B cell (primary cell): ENCODE measurements around the gene GEMIN4. TPM values are rescaled to one million over a fixed set of nuclear protein-coding genes. Genes with fewer than 3 reads are reported as not detected.

ENCODE experiments used
- ATAC-seq: fragments of 200-7000 bp; cut with Tn5 transposase; one replicate; pipeline ENCODE4 v1.10.0; 2021; ENCODE audit warnings: low read depth, mild to moderate bottlenecking, moderate number of reproducible peaks, moderate library complexity
- CTCF ChIA-PET: fragments of 350-600 bp; sonication (Branson Sonifier 250); formaldehyde crosslinking; loops from one replicate; lab custom pipeline; 2021; ENCODE audit warnings: antibody characterized with exemption, inconsistent platforms; lab: Charles Lee
- POLR2A ChIA-PET: fragments of 350-600 bp; sonication (Branson Sonifier 250); formaldehyde crosslinking; loops from one replicate; lab custom pipeline; 2021; ENCODE audit warnings: antibody characterized with exemption; lab: Charles Lee
- DNase-seq: peaks from one replicate; pipeline ENCODE4 v3.0.0; 2013
- H2AFZ ChIP-seq: 2 replicates; pipeline ENCODE4 v1.6.1; 2012; ENCODE audit warnings: mild to moderate bottlenecking, low read depth, low read length; ENCODE audit not compliant: insufficient read depth, poor library complexity, severe bottlenecking
- H3K27ac ChIP-seq, 2 donors: 1 replicate in 1 of 2; 2 replicates in 1 of 2; pipeline ENCODE4 v1.5.1; 2012 to 2013; ENCODE audit warnings: low read length in 2 of 2, mild to moderate bottlenecking in 2 of 2, moderate library complexity in 1 of 2
- H3K27me3 ChIP-seq, 4 experiments: fragments of 200-600 bp in 1 of 4; sonication (generic) in 1 of 4; replicated peaks in 1 of 4; 1 replicate in 2 of 4; 2 replicates in 2 of 4; pipeline versions ENCODE4 v1.6.1 to v1.7.0; 2013 to 2016; ENCODE audit warnings: low read length in 3 of 4, mild to moderate bottlenecking in 2 of 4, mixed read lengths in 1 of 4, moderate library complexity in 1 of 4; ENCODE audit not compliant: insufficient read depth in 4 of 4, control insufficient read depth in 3 of 4; ENCODE audit errors: control extremely low read depth in 1 of 4
- H3K36me3 ChIP-seq, 2 experiments: replicated peaks in 1 of 2; 1 replicate in 1 of 2; 2 replicates in 1 of 2; pipeline versions ENCODE4 v1.6.1 to v1.7.1; 2013; ENCODE audit warnings: low read length in 1 of 2; ENCODE audit not compliant: insufficient read depth in 2 of 2, control insufficient read depth in 1 of 2; ENCODE audit errors: control extremely low read depth in 1 of 2, extremely low read depth in 1 of 2
- H3K4me1 ChIP-seq, 2 donors: fragments of 200-600 bp in 1 of 2; sonication (generic) in 1 of 2; 1 replicate in 1 of 2; 2 replicates in 1 of 2; pipeline versions ENCODE4 v1.5.1 to v1.6.1; 2013 to 2017; ENCODE audit warnings: low read length in 2 of 2; ENCODE audit not compliant: control insufficient read depth in 2 of 2, insufficient read depth in 2 of 2
- H3K4me2 ChIP-seq: replicated peaks from 2 replicates; pipeline ENCODE3; 2012; ENCODE audit warnings: mild to moderate bottlenecking, low read depth, low read length; ENCODE audit not compliant: poor library complexity, severe bottlenecking
- H3K4me3 ChIP-seq, 5 experiments: fragments of 200-600 bp in 1 of 5; sonication (generic) in 1 of 5; 1 replicate in 3 of 5; 2 replicates in 2 of 5; pipeline versions ENCODE4 v1.5.1 to v1.7.0; 2011 to 2016; ENCODE audit warnings: low read length in 4 of 5, mild to moderate bottlenecking in 4 of 5, low read depth in 2 of 5, control low read depth in 1 of 5, moderate library complexity in 1 of 5; ENCODE audit not compliant: insufficient read depth in 1 of 5; ENCODE audit errors: control extremely low read depth in 1 of 5, extremely low read depth in 1 of 5
- H3K79me2 ChIP-seq: fragments of 200-600 bp; sonication (generic); one replicate; pipeline ENCODE4 v1.6.0; 2016; ENCODE audit warnings: low read length; ENCODE audit not compliant: control insufficient read depth, insufficient read depth
- H3K9ac ChIP-seq: fragments of 200-600 bp; sonication (generic); 2 replicates; pipeline ENCODE4 v1.6.1; 2017; ENCODE audit warnings: mild to moderate bottlenecking, low read length, moderate library complexity
- H3K9me3 ChIP-seq, 3 donors: one replicate each; pipeline versions ENCODE4 v1.6.1 to v1.7.1; 2013; ENCODE audit warnings: low read length in 2 of 3; ENCODE audit not compliant: control insufficient read depth in 2 of 3, insufficient read depth in 1 of 3; ENCODE audit errors: control extremely low read depth in 1 of 3
- H4K20me1 ChIP-seq: 2 replicates; pipeline ENCODE4 v1.6.0; 2012; ENCODE audit warnings: mild to moderate bottlenecking, low read length; ENCODE audit not compliant: insufficient read depth, control insufficient read depth, poor library complexity, severe bottlenecking
- H3K27ac Mint-ChIP-seq: one replicate; pipeline ENCODE4 v1.8.0; 2021; ENCODE audit warnings: mixed read lengths
- H3K27me3 Mint-ChIP-seq: one replicate; pipeline ENCODE4 v1.8.0; 2021; ENCODE audit warnings: mixed read lengths
- H3K4me1 Mint-ChIP-seq: one replicate; pipeline ENCODE4 v1.8.0; 2021; ENCODE audit warnings: mixed read lengths
- H3K4me3 Mint-ChIP-seq: one replicate; pipeline ENCODE4 v1.8.0; 2021; ENCODE audit warnings: mixed read lengths
- H3K9me3 Mint-ChIP-seq: one replicate; pipeline ENCODE4 v1.8.0; 2022; ENCODE audit warnings: mixed read lengths; ENCODE audit not compliant: insufficient read depth
- EZH2 ChIP-seq: IDR thresholded peaks from 2 replicates; pipeline ENCODE4 v1.6.1; 2012; ENCODE audit warnings: borderline replicate concordance, low read depth, mild to moderate bottlenecking, moderate library complexity, low read length; ENCODE audit not compliant: insufficient read depth, poor library complexity, severe bottlenecking
- WGBS: methylation state at CpG from one replicate; pipeline ENCODE4 v1.1.5; 2013; ENCODE audit warnings: missing lambda C conversion rate; ENCODE audit not compliant: insufficient coverage; 5-methylcytosine and 5-hydroxymethylcytosine counted together
- intact Hi-C: fragments of 100-400 bp; cut with micrococcal nuclease; formaldehyde crosslinking; loops from one replicate; pipeline ENCODE4 v1.10.0; 2022
- polyA plus RNA-seq: library from polyadenylated mRNA; depleted of rRNA; stranded (reverse); fragments of >200 nt; gene quantifications from 2 replicates; pipeline ENCODE4 v1.2.3, GENCODE V29; 2012
- total RNA-seq, 2 donors: library from RNA; stranded (reverse); fragments of 120-200 nt in 1 of 2; gene quantifications; 1 replicate in 1 of 2; 2 replicates in 1 of 2; pipeline versions ENCODE4 v1.2.3 to v1.2.4, GENCODE V29; 2013 to 2022
- TF ChIP-seq, protein P1 (sequence below): fragments of 200-600 bp; IDR thresholded peaks from one replicate; pipeline ENCODE4 v1.8.0; 2022; ENCODE audit warnings: antibody characterized with exemption, mild to moderate bottlenecking

The GEMIN4 gene
- total and polyA plus RNA-seq, 2 donors (not counting 1 experiment from before 2014, with no cell fraction given), result 25.6 to 26.1 TPM

DNA sequence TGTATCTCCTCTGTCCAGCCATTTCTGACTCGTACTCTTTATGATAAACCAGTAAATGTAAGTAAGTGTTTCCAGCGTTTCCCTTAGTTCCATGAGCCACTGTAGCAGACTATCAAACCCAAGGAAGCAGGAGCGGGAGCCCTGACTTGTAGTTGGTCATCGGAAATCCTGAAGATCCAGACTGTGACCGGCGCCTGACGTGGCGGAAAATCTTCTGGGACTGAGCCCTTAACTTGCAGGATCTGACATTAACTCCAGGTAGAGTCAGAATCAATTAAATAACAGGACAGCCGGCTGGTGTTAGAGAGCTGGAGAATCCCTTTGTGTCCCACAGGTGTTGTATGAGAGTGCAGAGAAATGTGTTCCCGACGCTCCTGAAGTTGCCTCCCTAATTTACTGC lies 26.0 kb upstream of the GEMIN4 start:
- ATAC-seq (no peak), DNase-seq (no peak)
- Mint-ChIP-seq H3K27me3 (no peaks in the 10 kb centered on the region), H3K4me1 (peaks cover 18% of the 10 kb centered on the region), H3K27ac (no peak overlapping the region), H3K9me3 (no peaks in the 10 kb centered on the region), H3K4me3 (no peak overlapping the region)
- Histone ChIP-seq H3K9ac (no peak overlapping the region), H4K20me1 (peaks cover 9% of the 10 kb centered on the region), H3K27me3 (no peaks in the 10 kb centered on the region), H3K4me3 (no peak overlapping the region), H3K4me2 (no peak overlapping the region), H3K79me2 (peaks cover 64% of the 10 kb centered on the region), H3K27ac (no peak overlapping the region), H3K9me3 (no peaks in the 10 kb centered on the region), H3K36me3 (peaks cover 1 to 46% of the 10 kb centered on the region in 2 experiments), H2AFZ (no peak overlapping the region), H3K4me1 (peaks cover 12 to 16% of the 10 kb centered on the region in 2 donors)
- POLR2A ChIA-PET, result no interaction called here
- CTCF ChIA-PET, result no interaction called here
- TF ChIP-seq, protein P1, sequence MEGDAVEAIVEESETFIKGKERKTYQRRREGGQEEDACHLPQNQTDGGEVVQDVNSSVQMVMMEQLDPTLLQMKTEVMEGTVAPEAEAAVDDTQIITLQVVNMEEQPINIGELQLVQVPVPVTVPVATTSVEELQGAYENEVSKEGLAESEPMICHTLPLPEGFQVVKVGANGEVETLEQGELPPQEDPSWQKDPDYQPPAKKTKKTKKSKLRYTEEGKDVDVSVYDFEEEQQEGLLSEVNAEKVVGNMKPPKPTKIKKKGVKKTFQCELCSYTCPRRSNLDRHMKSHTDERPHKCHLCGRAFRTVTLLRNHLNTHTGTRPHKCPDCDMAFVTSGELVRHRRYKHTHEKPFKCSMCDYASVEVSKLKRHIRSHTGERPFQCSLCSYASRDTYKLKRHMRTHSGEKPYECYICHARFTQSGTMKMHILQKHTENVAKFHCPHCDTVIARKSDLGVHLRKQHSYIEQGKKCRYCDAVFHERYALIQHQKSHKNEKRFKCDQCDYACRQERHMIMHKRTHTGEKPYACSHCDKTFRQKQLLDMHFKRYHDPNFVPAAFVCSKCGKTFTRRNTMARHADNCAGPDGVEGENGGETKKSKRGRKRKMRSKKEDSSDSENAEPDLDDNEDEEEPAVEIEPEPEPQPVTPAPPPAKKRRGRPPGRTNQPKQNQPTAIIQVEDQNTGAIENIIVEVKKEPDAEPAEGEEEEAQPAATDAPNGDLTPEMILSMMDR, result no peak
- no peak for TF ChIP-seq EZH2
- WGBS, result 96% methylated on average over 4 of the region's 11 CpGs
- intact Hi-C loops, result no loop called here

DNA sequence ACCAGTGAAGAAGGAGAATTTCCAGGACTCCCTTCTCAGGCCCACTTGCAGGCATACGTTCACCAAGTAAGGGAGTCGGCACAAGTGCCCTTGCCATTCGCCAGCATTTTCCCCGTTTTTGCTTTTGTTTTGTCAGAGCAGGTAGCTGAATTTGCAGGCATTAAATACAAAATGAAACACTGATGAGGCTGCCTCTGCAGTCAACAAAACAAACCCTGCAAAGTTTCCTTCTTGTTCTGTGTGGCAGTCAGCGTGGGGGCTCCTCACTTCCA lies 22.2 kb upstream of the GEMIN4 start:
- Mint-ChIP-seq H3K9me3 (no peaks in the 10 kb centered on the region), H3K4me3 (no peak overlapping the region), H3K27me3 (no peaks in the 10 kb centered on the region), H3K4me1 (no peaks in the 10 kb centered on the region), H3K27ac (no peak overlapping the region)
- intact Hi-C loops, result no loop called here
- Histone ChIP-seq H3K4me2 (no peak overlapping the region), H3K79me2 (peaks cover 28% of the 10 kb centered on the region), H3K9ac (no peak overlapping the region), H3K4me3 (no peak overlapping the region), H4K20me1 (peaks cover 9% of the 10 kb centered on the region), H3K27ac (no peak overlapping the region), H2AFZ (no peak overlapping the region), H3K27me3 (no peaks in the 10 kb centered on the region), H3K4me1 (no peaks in the 10 kb centered on the region), H3K36me3 (peaks cover 14 to 72% of the 10 kb centered on the region in 2 experiments), H3K9me3 (no peaks in the 10 kb centered on the region)
- WGBS, result 93% methylated on average over 4 of the region's 5 CpGs
- ChIA-PET CTCF (no interaction called here), POLR2A (no interaction called here)
- TF ChIP-seq EZH2, result no peak
- TF ChIP-seq, protein P1, result no peak
- ATAC-seq (no peak), DNase-seq (no peak)
